C1 segment of cervical spinal cord (tissue), 14 donors: ENCODE measurements around the gene RTP5.
"Not testable (repeated sequence)": the region's sequence is repeated elsewhere in the genome, so short reads cannot be mapped to it uniquely, and the experiment has no call there.

Experiments used
- DNase-seq, 14 donors: peaks; one replicate each; lab custom pipeline; 2025; lab: John Stamatoyannopoulos, UW

The RTP5 gene

GRCh38 chr2:241902357-241902991, 32.9 kb downstream of the RTP5 start:
- peak in 1 of 14 donors; percentile 16 for DNase-seq

- no peak for DNase-seq
Observed at GRCh38 chr2:241903121-241904010, 33.8 kb downstream of the RTP5 start.

- DNase-seq, result no peak
Observed at GRCh38 chr2:241904011-241904718, 34.6 kb downstream of the RTP5 start.

- no peak for DNase-seq
Observed at GRCh38 chr2:241904791-241905710, 35.5 kb downstream of the RTP5 start.

GRCh38 chr2:241905716-241906377, 36.3 kb downstream of the RTP5 start:
- no peak for DNase-seq

GRCh38 chr2:241906378-241906770, 36.8 kb downstream of the RTP5 start:
- not testable (repeated sequence) for DNase-seq

- no peak for DNase-seq
Observed at GRCh38 chr2:241906826-241907570, 37.5 kb downstream of the RTP5 start.

- DNase-seq, result not testable (repeated sequence)
Observed at GRCh38 chr2:241907831-241908230, 38.3 kb downstream of the RTP5 start.

GRCh38 chr2:241908686-241909420, 39.3 kb downstream of the RTP5 start:
- no peak for DNase-seq

GRCh38 chr2:241909769-241910168, 40.2 kb downstream of the RTP5 start:
- no peak for DNase-seq

- no peak for DNase-seq
Observed at GRCh38 chr2:241910604-241911520, 41.3 kb downstream of the RTP5 start.

GRCh38 chr2:241911551-241911950, 42.0 kb downstream of the RTP5 start:
- no peak for DNase-seq

GRCh38 chr2:241912021-241912555, 42.6 kb downstream of the RTP5 start:
- no peak for DNase-seq

GRCh38 chr2:241913703-241914102, 44.2 kb downstream of the RTP5 start:
- no peak for DNase-seq

GRCh38 chr2:241914542-241914941, 45.0 kb downstream of the RTP5 start:
- DNase-seq, result no peak

GRCh38 chr2:241921631-241922030, 52.1 kb downstream of the RTP5 start:
- DNase-seq, result not testable (repeated sequence)

- no peak for DNase-seq
Observed at GRCh38 chr2:241922411-241922810, 52.9 kb downstream of the RTP5 start.
